Sigmoid colon (tissue), 4 donors: ENCODE measurements around the gene NOP14.

ENCODE experiments used
- EP300 ChIP-seq, 4 donors: sonication (generic); formaldehyde crosslinking; IDR thresholded peaks; one replicate each; pipeline ENCODE4 v1.6.1; 2017; ENCODE audit warnings: antibody characterized with exemption in 4 of 4
- POLR2A ChIP-seq, 2 donors: fragments of 450-650 bp; IDR thresholded peaks; one replicate each; pipeline ENCODE4 v1.6.1; 2016; ENCODE audit warnings: antibody characterized with exemption in 2 of 2, mild to moderate bottlenecking in 2 of 2, moderate library complexity in 2 of 2
- POLR2AphosphoS5 ChIP-seq, 4 donors: sonication (generic); formaldehyde crosslinking; IDR thresholded peaks; one replicate each; pipeline ENCODE4 v1.6.1; 2017; ENCODE audit warnings: antibody characterized with exemption in 4 of 4
- TF ChIP-seq, protein P1 (sequence below), 4 experiments: fragments of 450-650 bp in 3 of 4; fragments of 200-600 bp in 1 of 4; IDR thresholded peaks; one replicate each; pipeline ENCODE4 v1.5.1; 2016 to 2019; ENCODE audit warnings: antibody characterized with exemption in 4 of 4, mild to moderate bottlenecking in 3 of 4, moderate library complexity in 2 of 4

DNA sequence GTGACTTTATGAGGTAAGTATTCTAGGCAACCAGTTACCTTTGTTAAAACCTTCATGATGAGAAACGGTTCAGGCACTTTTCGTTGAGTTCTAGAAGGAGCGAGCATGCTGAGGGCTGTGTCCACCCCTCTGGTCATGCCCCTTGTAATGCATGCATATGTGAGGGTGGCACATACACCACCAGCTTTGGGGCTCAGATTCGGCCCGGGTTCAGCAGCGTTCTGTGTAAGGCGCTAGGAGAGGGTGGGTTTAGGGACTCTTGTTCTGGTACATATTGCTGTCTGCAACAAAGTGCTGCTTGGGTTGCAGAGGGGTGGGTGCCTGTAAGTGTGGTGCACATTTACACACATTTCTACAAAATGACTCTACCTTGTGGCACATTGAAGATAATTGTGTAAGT, 54.5 kb downstream of the NOP14 start:
- TF ChIP-seq, protein P1, sequence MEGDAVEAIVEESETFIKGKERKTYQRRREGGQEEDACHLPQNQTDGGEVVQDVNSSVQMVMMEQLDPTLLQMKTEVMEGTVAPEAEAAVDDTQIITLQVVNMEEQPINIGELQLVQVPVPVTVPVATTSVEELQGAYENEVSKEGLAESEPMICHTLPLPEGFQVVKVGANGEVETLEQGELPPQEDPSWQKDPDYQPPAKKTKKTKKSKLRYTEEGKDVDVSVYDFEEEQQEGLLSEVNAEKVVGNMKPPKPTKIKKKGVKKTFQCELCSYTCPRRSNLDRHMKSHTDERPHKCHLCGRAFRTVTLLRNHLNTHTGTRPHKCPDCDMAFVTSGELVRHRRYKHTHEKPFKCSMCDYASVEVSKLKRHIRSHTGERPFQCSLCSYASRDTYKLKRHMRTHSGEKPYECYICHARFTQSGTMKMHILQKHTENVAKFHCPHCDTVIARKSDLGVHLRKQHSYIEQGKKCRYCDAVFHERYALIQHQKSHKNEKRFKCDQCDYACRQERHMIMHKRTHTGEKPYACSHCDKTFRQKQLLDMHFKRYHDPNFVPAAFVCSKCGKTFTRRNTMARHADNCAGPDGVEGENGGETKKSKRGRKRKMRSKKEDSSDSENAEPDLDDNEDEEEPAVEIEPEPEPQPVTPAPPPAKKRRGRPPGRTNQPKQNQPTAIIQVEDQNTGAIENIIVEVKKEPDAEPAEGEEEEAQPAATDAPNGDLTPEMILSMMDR (IDR thresholded peaks at IDR 0.05), result no peak
- TF ChIP-seq POLR2A (IDR thresholded peaks at IDR 0.05) (no peak), POLR2AphosphoS5 (IDR thresholded peaks at IDR 0.05) (no peak), EP300 (IDR thresholded peaks at IDR 0.05) (no peak)
